Measurements from ENCODE around the gene UBE2H.

- TF ChIP-seq EZH2 (IDR thresholded peaks at IDR 0.05; ENCODE audit: low read length) (no peak), CTCF (optimal IDR thresholded peaks at IDR 0.05 in 1 of 3, IDR thresholded peaks at IDR 0.05 in 1 of 3, conservative IDR thresholded peaks at IDR 0.05 in 1 of 3; ENCODE audit: extremely low read depth in 1 of 3, insufficient read depth in 2 of 3, low read length in 3 of 3) (no peak)
Measured at GRCh38 chr7:129793506-129794310, 159.1 kb downstream of the UBE2H start.
